A673 (cell line): Measurements from ENCODE around the gene NELL1. TPM values are rescaled to one million over a fixed set of nuclear protein-coding genes. Genes with fewer than 3 reads are reported as not detected.

Source experiments
- BruUV-seq: library from RNA; stranded (reverse); fragments of 400-500 nt; replicated peaks from 2 replicates; lab custom pipeline; 2021; lab: Mats Ljungman, UMichigan
- CTCF ChIA-PET: fragments of 300-600 bp; sonication (Branson Sonifier 250); formaldehyde crosslinking; loops from one replicate; lab custom pipeline; 2022; ENCODE audit warnings: antibody characterized with exemption; lab: Charles Lee
- POLR2A ChIA-PET: fragments of 300-600 bp; sonication (Branson Sonifier 250); formaldehyde crosslinking; loops from one replicate; lab custom pipeline; 2022; ENCODE audit warnings: antibody characterized with exemption; ENCODE audit not compliant: low non-redundant PET; lab: Charles Lee
- DNase-seq: peaks from one replicate; pipeline ENCODE4 v3.0.0-alpha.2; 2015; ENCODE audit warnings: low spot score
- H3K27ac ChIP-seq: fragments of 200-600 bp; sonication (generic); 2 replicates; pipeline ENCODE4 v1.5.1; 2016; ENCODE audit warnings: mixed run types, low read depth, mild to moderate bottlenecking, mixed read lengths, antibody characterized with exemption, low read length; ENCODE audit not compliant: poor library complexity, severe bottlenecking
- H3K27me3 ChIP-seq: fragments of 200-600 bp; sonication (generic); replicated peaks from 2 replicates; pipeline ENCODE4 v1.6.1; 2017; ENCODE audit warnings: mixed run types, low read depth, mild to moderate bottlenecking, mixed read lengths, antibody characterized with exemption, low read length; ENCODE audit not compliant: insufficient read depth, poor library complexity
- H3K36me3 ChIP-seq: fragments of 200-600 bp; sonication (generic); 2 replicates; pipeline ENCODE4 v1.6.1; 2016; ENCODE audit warnings: mixed run types, mild to moderate bottlenecking, mixed read lengths, antibody characterized with exemption, low read length; ENCODE audit not compliant: insufficient read depth, poor library complexity, severe bottlenecking
- H3K4me1 ChIP-seq: fragments of 200-600 bp; sonication (generic); 2 replicates; pipeline ENCODE4 v1.6.1; 2017; ENCODE audit warnings: mixed run types, mild to moderate bottlenecking, mixed read lengths, antibody characterized with exemption, low read length; ENCODE audit not compliant: insufficient read depth, poor library complexity, severe bottlenecking
- H3K4me3 ChIP-seq: fragments of 200-600 bp; sonication (generic); 2 replicates; pipeline ENCODE4 v1.5.1; 2016; ENCODE audit warnings: low read depth, mixed run types, mild to moderate bottlenecking, mixed read lengths, low read length; ENCODE audit not compliant: poor library complexity, severe bottlenecking
- H3K9me3 ChIP-seq: fragments of 200-600 bp; sonication (generic); 2 replicates; pipeline ENCODE4 v1.6.1; 2016; ENCODE audit warnings: mixed run types, low read depth, mild to moderate bottlenecking, mixed read lengths, antibody characterized with exemption, low read length; ENCODE audit not compliant: poor library complexity, severe bottlenecking
- EZH2 ChIP-seq: fragments of 200-600 bp; sonication (generic); IDR thresholded peaks from 2 replicates; pipeline ENCODE4 v1.6.1; 2017; ENCODE audit warnings: borderline replicate concordance, low read depth, mild to moderate bottlenecking, mixed read lengths, antibody characterized with exemption, low read length; ENCODE audit not compliant: poor library complexity, severe bottlenecking
- intact Hi-C: fragments of 100-400 bp; cut with micrococcal nuclease; formaldehyde crosslinking; loops from one replicate; pipeline ENCODE4 v1.10.0; 2022; ENCODE audit not compliant: unreplicated experiment
- total RNA-seq: library from RNA; stranded (reverse); gene quantifications from 2 replicates; pipeline ENCODE4 v1.2.3, GENCODE V29; 2021
- TF ChIP-seq, protein P1 (sequence below): fragments of 300-800, 200-600 bp; sonication (generic); conservative IDR thresholded peaks from 2 replicates; pipeline ENCODE4 v1.5.1; 2017; ENCODE audit warnings: low read depth, mild to moderate bottlenecking, antibody characterized with exemption, low read length, moderate library complexity, mixed read lengths

Gene NELL1
- total RNA-seq, 1 experiment from 2014 or later: 0.32 TPM

DNA sequence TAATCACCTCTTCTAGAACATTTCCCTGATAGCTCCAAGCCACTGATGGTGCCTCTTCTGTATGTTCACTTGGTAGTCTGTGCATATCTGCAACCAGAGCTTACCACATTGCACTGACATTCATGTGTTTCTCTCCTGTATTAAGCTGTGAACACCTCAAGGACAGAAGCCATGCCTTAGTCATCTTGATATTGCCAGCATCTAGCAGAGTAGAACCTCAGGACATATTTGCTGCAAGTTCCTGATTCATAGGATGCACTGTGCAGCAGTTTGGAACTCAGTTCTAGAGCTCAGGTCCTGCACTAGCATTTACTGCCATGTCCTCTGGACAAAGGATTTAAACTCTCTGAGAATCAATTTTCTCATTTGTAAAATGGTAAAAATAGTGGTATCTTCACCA lies 801.1 kb downstream of the NELL1 start:
- H3K27ac ChIP-seq: no peak overlapping the region
- H3K36me3 ChIP-seq: no peaks in the 10 kb centered on the region
- H3K9me3 ChIP-seq: no peaks in the 10 kb centered on the region
- ChIA-PET CTCF (no interaction called here), POLR2A (no interaction called here)
- TF ChIP-seq, protein P1, sequence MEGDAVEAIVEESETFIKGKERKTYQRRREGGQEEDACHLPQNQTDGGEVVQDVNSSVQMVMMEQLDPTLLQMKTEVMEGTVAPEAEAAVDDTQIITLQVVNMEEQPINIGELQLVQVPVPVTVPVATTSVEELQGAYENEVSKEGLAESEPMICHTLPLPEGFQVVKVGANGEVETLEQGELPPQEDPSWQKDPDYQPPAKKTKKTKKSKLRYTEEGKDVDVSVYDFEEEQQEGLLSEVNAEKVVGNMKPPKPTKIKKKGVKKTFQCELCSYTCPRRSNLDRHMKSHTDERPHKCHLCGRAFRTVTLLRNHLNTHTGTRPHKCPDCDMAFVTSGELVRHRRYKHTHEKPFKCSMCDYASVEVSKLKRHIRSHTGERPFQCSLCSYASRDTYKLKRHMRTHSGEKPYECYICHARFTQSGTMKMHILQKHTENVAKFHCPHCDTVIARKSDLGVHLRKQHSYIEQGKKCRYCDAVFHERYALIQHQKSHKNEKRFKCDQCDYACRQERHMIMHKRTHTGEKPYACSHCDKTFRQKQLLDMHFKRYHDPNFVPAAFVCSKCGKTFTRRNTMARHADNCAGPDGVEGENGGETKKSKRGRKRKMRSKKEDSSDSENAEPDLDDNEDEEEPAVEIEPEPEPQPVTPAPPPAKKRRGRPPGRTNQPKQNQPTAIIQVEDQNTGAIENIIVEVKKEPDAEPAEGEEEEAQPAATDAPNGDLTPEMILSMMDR: no peak
- H3K4me1 ChIP-seq: no peaks in the 10 kb centered on the region
- no peak for DNase-seq
- H3K4me3 ChIP-seq: no peak overlapping the region
- no TSS peak for BruUV-seq
- intact Hi-C loops: no loop called here
- H3K27me3 ChIP-seq: no peaks in the 10 kb centered on the region

DNA sequence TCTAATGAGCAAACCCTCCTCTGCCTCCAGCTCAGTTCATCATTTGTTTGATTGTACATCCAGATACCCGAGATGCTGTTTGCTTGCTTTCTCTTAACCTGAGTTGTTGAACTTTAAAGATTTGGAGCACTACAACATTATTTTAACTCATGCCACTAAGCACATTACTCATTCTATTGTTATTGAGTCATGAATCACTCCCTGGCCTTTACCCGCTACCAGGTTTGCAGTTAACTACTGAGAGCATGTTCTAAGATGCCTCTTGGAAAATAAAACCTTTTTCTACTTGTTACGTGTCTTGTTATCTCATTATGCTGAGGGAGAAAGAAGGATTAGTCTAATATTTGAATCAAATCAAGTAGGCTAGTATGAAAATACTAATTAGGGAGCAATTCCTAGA lies 802.9 kb downstream of the NELL1 start:
- Histone ChIP-seq H3K4me1 (no peaks in the 10 kb centered on the region), H3K36me3 (no peaks in the 10 kb centered on the region), H3K4me3 (no peak overlapping the region), H3K27me3 (no peaks in the 10 kb centered on the region), H3K9me3 (no peaks in the 10 kb centered on the region), H3K27ac (no peak overlapping the region)
- BruUV-seq: no TSS peak
- POLR2A ChIA-PET: no interaction called here
- no peak for TF ChIP-seq EZH2
- TF ChIP-seq, protein P1: no peak
- intact Hi-C loops: no loop called here
- no peak for DNase-seq
- CTCF ChIA-PET: no interaction called here

DNA sequence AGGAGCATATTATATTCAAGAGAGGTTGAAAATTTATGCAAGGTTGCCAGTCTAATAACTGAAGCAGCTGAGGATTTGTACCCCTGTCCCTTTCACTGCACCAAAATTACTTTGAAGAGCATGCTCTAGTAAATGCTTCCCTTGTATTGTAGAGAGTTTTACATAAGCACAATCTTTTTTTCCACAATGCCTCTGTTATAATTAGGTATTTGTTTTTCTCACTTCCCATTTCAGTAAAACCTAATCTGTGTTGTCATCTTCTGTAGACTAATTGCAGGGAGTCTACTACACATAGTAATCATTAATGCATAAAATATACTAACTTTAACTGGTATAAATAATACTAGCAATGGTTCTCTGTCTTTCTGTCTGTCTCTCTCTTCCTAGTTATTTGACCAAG lies 805.1 kb downstream of the NELL1 start:
- intact Hi-C loops: no loop called here
- Histone ChIP-seq H3K9me3 (no peaks in the 10 kb centered on the region), H3K4me1 (no peaks in the 10 kb centered on the region), H3K4me3 (no peak overlapping the region), H3K27ac (no peak overlapping the region), H3K36me3 (no peaks in the 10 kb centered on the region), H3K27me3 (no peaks in the 10 kb centered on the region)
- DNase-seq: no peak
- no TSS peak for BruUV-seq
- POLR2A ChIA-PET: no interaction called here
- CTCF ChIA-PET: no interaction called here
- no peak for TF ChIP-seq EZH2
- TF ChIP-seq, protein P1: no peak
